GM19351 (cell line): ENCODE results near the gene ST6GAL2.

ENCODE experiments used
- ATAC-seq: cut with Tn5 transposase; IDR thresholded peaks from one replicate; pipeline ENCODE4 v1.9.1; 2021; ENCODE audit warnings: mild to moderate bottlenecking, moderate library complexity; ENCODE audit not compliant: unreplicated experiment

ST6GAL2 gene, protein sequence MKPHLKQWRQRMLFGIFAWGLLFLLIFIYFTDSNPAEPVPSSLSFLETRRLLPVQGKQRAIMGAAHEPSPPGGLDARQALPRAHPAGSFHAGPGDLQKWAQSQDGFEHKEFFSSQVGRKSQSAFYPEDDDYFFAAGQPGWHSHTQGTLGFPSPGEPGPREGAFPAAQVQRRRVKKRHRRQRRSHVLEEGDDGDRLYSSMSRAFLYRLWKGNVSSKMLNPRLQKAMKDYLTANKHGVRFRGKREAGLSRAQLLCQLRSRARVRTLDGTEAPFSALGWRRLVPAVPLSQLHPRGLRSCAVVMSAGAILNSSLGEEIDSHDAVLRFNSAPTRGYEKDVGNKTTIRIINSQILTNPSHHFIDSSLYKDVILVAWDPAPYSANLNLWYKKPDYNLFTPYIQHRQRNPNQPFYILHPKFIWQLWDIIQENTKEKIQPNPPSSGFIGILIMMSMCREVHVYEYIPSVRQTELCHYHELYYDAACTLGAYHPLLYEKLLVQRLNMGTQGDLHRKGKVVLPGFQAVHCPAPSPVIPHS

DNA sequence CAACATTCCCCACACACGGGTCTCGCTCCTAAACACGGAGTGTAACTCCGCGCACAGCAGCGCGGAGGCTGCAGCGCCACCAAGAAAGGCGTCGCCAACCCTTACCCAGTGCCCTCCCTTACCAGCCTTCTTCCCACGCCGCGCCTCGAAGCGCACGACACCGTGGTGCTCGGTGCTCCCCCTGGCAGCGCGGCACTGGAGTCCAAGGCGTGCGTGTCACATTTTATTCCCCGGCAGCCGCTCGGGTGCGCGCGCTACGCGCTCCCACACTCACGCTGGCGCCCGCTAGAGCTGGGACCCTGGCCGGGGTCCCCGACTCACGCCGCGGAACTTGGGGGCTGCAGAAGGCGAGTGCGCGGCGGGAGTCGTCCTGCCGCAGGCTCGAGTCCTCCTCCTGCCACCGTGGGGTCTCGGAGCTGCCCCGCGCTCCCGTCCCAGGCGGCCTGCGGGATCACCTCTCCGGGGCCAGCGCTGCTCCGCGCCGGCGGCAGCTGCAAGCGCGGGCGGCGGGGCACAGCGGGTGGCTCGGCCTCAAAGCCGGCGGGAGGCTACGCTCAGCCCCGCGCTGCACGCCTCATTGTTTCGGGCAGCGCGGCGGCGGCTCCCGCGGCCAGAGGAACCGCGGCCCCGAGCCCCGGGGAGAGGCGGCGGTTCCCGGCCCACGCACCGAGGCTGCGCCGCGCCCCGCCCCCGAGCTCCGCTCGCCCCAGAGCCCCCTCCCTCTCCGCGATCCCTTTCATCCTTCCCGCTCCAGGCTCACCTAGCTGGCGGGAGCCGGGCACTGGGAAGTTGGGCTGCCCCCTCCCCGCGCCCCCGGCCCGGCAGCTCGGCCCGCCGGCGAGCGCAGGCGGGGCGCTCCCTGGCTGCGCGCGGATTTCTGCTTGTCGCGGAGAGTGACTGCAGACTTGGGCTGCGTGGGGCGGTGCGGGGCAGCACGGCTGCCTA is at the start of gene ST6GAL2:
TSS of gene ST6GAL2 (minus strand) at position 197 of the 945 bp plus-strand sequence. CDS start 42,190 bp downstream, outside the sequence.
- ATAC-seq = no peak

DNA sequence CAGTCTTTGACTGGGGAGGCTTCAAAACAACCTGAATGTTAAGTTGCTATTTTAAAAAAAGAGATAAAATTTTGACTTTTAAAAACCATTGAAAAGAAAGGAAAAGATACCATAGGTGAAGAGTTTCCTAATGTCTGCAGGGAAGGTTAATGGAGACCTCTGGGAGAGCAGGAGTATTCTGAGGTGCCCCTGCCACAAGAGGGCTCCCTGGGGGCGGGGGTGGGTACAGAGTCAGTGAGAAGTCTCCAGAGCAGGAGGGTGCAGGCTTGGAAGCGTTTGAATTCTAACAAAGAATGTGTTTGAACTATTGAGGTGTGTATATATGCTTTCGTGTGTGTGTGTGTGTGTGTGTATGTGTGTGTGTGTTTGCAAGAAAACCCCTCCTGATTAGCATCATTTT is 46.7 kb upstream of the ST6GAL2 start:
- no peak for ATAC-seq

DNA sequence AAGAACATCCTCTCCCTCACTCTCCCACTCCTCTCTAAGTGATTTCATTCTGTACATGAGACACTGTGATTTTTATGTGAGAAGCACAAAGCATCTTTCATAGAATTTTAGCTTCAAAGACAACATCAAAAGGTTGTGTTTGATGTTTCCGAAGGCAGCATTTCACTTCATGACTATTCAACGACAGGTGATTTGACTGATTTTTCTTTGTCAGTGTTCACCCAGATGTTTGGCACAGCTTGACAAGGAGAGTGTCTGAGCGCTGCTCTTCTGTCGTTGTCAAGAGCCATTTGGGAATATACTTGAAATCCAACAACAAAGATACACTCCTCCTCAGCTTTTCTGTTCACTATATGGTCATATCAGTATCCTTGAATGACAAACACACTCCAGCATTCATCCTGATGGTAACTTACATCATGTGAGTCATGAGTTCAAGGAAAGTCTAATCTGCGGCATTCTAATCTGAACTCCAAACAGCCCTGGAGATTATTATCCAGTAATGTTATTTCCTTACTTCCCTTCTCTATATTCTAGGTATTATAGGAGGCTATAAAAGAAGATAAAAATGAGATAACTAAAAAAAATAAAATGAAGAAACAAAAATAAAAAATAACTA is 45.9 kb upstream of the ST6GAL2 start:
- no peak for ATAC-seq

DNA sequence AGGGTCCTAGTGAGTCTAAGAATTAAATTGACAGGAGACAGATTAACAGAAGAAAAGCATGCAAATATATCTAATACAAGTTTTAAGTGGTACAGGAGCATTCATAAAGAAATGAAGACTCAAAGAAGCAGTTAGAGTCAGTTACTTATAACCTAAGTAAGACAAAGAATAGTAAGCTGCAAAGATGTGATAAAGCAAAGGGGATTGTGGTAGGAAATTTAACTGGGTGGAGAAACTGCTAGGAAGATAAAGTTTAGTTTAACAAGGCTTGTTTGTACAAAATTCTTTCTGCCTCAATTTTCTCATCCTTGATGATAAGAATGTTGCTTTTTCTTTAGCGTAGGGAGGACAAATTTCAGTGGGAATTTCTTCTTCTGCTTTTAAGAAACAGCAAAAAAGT is 35.5 kb upstream of the ST6GAL2 start:
- no peak for ATAC-seq

DNA sequence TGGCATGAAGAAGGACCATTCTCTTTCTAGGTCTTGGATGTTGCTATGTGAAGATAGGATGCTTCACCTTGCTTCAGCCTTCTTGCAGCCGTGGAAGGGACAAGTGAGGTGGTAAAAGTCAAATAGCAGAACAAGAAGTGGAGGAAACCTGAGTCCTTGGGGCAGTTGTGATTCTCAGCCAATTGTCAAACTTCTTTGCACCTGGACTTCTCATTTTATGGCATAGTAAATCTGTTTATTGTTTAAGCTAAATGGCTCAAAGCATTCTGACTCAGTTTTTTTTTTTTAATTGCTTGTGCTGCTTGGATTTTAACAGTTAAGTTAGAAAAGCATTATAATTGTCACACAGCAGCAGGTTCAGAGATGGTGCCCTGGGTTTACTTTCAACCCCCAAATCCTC is 33.0 kb upstream of the ST6GAL2 start:
- no peak for ATAC-seq

DNA sequence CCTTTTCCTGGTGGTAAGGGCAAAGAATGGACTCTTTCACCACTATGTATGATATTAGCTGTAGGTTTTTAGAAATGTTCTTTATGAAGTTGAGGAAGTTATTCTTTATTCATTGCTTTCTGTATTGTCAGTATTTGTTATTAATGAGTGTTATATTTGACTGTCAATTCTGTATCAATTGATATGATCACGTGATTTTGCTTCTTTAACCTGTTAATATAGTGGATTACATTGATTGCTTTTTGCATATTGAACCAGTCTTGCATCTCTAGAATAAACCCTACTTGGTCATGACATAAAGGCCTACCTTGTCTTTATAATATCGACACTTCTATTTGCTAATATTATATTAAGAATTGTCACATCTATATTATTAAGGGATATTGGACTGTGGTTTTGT is 18.3 kb upstream of the ST6GAL2 start:
- no peak for ATAC-seq

DNA sequence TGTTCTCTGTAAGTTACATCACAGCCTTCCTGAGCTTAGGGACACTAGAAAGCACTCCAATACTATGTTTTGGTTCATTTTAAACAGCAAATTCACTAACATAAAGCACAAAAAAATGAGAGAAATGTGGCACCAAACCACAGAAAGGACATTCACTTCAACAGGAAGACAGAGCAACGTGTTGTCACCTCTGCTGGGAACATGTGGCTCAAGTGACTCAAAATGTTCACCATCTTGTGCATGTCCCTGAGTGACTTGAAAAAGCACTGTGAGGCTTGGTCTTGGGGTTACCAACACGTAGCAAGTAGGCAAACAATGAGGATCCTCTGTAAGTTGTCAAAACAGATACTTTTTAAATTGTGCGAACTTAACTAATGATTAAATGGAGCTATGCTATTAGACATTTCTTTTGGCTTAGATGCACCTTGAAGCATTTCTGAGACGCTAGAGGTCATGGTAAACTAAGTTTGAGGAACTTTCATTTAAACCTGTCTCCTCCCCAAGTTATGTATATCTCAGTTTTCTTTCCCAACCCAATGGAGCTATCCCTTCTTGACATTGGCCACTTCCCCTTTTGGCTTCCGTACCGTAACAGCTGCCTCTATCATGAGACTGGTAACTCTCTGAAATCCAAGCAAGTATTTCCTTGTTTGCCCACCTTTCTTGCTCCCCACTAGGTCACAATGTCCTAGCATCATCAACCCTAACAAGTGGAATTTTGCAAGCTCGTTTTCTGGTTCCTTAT is 14.0 kb upstream of the ST6GAL2 start:
- ATAC-seq = no peak

DNA sequence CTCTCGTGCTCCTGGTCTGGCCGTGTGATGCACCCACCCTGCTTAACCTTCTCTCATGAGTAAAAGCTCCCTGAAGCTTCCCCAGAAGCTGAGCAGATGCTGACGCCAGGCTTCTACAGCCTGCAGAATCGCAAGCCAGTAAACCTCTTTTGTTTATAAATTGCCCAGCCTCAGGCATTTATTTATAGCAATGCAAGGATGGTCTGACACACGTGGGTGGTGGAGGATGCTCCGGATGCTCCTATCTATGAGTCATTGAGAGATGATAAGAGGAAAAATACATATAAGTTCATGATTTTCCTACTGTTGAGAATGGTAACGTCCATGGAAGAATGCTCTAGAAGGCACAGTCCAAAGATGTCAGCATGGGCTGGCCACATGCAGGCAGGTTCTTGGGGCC is 8.6 kb upstream of the ST6GAL2 start:
- no peak for ATAC-seq

DNA sequence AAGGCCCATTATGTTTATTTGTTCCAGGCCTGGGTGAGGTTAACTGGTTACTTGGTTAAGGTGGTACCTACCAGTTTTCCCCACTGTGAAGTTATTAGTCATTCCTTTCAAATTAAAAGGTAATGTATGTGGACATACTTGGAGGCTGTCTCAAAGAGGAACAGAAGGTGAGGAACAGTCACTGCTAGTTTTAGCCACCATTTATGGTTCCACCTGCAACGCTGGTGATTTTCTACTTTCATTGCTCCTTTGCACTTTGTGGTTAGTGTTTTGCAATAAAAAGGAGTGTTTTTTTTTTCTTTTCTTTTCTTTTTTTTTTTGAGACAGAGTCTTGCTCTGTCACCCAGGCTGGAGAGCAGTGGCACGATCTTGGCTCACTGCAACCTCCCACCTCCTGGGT is 6.1 kb upstream of the ST6GAL2 start:
- no peak for ATAC-seq

DNA sequence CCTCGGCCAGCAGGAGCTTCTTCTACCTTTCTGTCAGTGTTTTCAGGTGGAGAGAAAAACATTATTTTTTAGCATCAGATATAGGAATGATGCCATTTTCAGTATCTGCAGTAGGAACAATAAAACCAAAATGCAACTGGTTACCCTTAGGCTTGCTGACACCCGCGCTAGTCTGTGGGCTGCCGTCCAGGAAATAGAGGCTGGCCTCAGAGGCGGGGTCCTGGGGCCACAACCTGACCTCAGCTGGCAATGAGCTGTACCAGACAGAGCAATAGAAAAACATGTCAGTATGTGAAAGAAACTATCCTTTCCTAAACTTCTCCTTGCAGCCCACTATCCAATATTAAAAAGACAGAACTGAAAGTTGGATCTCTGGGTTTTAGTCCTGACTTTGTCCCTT is 4.6 kb upstream of the ST6GAL2 start:
- no peak for ATAC-seq

DNA sequence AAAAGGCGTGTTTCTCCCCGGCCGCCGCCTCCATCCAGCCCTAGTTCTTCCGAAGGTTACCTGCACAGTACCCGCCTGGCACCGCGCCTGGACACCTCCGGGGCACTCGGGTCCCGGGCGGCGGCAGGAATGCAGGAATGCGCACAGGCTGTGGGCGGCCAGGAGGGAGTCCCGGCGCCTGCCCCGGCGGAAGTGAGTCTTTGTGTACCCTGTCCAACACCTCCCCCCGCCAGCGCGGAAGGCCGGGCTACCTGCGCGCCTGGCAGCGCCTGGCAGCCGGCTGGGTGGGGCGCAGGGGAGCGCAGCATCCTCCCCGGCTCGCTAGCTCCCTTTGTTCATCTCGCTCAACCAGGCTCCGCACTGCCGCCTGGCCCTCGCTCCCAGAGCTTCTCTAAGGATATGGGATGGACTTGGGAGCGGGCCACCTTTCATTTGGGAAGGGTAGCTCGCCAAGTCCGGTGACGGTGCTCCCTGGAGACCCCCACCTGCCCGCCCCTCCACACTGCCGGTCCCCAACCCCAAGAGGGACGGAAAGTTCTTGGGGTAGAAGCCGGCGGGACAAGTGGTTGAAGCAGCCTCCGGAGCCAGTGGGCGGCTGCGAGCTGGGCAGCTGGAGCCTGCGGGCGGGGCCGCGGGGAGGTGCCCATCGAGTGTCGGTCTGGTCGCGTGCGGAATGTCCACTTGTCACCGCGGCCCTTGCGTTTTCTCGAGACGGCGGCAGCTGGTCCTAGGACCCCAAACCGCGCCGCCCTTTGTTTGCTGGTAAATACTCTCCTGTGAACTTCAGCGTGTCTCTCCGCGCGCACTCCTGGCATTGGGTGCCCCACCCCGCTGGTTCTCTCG is 1.2 kb upstream of the ST6GAL2 start:
- ATAC-seq = no peak

DNA sequence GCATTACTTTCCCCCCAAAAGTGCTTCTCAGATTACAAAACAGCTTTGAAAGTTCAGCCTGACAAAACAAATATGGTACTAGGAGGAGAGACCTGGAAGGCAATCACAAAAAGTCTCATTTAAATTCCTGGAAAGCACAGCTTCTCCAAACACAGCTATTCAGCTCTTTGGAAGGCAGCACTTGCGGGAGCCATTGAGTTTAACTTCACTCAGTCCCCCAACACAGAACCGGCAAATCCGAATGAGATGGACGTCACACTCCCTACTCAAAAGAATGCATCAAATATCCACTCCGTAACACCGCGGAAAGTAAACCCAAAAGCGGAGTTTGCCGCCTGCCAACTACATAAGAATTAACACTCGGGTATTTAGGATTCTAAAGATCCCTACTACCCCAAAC is 638 bp downstream of the ST6GAL2 start:
- no peak for ATAC-seq

DNA sequence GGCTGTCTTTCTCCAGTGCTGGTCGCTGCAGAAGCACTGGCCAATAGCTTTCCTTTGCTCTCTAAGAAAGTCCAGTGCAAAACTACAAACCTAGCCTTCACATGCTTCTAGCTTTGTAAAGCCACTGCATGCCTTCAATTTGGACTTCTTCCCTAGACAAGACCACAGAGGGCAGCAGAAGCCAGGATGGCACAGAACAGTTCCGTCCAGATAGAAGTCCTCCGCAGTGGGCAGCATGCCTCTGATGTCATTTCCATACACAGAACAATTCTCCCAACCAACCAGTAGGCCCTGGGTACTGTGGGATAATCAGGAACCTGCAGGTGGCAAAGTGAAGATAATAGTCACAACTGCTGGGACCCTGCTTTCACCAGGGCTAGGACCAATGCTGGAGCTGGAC is 3.3 kb downstream of the ST6GAL2 start:
- ATAC-seq = no peak

DNA sequence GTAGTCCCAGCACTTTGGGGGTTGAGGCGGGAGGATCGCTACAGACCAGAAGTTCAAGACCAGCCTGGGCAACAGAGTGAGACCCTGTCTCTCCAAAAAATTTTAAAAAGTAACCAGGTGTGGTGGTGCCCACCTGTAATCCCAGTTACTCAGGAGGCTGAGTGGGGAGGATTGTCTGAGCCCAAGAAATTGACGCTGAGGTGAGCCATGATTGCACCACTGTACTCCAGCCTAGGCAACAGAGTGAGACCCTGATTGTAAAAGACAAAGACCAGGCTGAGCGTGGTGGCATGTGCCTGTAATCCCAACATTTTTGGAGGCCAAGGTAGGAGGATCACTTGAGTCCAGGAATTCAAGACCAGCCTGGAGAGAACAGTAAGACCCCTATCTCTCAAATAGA is 7.8 kb downstream of the ST6GAL2 start:
- no peak for ATAC-seq

DNA sequence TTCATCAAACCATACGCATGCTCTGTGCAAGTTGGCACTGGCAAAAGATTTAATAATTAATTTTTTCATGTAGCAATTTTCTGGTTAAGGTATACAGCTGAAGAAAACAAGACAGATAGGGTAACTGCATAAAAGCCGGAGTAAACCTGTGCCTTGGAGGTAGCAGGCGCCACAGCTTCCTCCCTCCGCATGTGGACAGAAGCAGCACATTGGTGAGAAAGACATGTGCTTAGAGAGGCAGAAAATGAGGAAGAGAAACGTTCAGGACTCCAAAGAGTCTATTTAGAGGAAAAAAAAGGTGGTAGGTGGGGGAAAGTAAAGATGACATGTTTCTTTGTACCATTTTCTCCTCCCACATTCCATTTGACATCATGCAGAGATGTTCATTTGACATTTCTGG is 9.3 kb downstream of the ST6GAL2 start:
- no peak for ATAC-seq

DNA sequence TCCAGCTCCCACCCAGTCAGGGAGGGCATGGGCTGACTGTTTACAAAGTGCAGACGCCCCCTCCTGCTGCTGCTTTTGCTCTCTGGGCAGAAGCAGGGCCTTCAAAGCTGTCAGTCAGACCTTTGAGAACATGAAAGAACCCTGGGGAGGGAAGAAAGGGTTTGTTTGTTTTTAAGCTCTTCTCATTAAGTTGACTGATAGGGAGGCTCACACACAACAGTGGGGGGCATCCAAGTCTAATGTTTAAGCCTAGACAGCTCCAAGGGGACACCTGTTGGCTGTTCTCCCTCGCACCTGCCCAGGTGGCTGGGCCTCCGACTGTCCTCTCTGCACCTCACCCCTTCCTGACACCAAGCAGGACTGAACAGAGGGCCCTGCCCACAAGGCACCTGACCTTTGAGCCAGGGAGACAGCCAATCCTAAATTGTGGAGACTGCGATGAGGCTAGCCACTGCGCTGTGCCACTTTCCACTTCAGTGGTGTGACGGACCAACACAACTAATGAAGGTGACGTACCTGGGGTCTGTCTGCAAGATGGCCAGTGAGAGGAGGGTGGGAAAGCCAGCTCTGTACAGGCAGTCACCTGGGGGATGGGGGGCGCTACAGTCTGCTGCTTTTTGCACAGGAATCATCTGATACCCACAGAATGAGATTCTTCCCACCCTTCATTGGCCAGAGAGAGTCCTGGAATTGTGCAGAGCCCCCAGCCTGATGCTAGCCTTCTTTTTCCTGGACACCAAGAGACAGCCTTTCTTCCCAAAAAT is 16.3 kb downstream of the ST6GAL2 start:
- ATAC-seq = no peak

DNA sequence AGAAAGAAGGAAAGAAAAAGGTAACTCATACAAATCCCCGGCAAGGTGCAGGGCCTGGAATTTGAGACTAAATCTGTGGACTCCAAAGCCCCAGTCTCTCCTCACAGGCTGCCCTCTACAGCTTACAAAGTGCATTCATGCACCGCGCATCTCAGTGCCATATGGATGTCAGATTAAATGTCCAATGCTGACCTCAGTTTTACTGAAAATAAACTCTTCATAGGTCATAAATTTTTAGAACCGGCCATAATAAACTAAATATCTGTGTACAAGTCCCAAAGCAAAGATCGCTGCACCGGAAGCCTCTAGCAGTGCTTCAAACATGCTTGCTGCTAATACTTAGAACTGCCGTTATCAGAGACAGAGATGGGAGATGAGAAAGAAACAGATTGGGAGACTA is 17.7 kb downstream of the ST6GAL2 start:
- ATAC-seq = no peak

DNA sequence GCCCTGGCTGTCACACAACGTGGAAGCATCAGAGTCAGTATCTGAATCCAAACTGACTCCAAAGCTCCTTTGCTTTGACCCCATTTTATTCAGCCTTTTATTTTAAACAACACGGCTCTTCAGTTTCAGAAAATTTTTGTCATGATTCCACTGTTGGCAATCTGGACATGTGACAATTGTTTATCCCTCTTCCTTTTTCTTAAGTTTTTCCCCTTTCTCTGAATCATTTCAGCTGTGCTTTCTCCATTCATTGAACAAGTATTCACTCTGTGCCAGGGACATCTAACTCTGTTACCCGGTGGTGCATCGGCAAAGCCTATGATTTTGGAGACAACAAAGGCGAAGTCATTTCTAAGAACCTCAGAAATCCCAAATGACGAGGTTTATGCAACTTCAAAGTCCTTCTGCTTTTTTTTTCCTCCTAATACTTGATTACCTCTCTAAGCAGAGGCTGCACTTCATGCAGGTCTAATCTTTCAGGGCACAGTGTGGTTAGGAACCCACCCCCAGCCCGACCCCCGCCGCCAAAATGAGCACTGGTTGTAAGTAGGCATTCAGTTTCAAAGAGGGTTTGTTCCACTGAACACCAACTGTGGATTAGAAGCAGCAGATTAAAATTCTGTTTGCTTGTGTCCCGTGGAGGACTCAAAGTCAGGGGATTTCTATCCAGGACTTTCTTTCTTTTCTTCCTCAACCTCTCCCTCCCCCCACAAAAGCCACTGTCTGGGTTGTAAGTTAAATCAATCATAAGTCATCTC is 18.6 kb downstream of the ST6GAL2 start:
- ATAC-seq = no peak
